GM19043 (cell line): ENCODE measurements around the gene RNF207.
"Not testable (repeated sequence)": the region's sequence is repeated elsewhere in the genome, so short reads cannot be mapped to it uniquely, and the experiment has no call there.

Experiments used
- ATAC-seq: cut with Tn5 transposase; IDR thresholded peaks from one replicate; pipeline ENCODE4 v1.9.1; 2021; ENCODE audit warnings: low read depth; ENCODE audit not compliant: unreplicated experiment

Gene RNF207

GRCh38 chr1:6199298-6200187, 6.4 kb upstream of the RNF207 start, which contains the start of gene RPL22:
TSS of gene RPL22 (minus strand) at chr1:6199595. CDS start at chr1:6199573, 22 bp downstream.
- peak; percentile 92 for ATAC-seq

GRCh38 chr1:6200188-6200809, 5.6 kb upstream of the RNF207 start:
- no peak for ATAC-seq

- ATAC-seq = no peak
Observed at GRCh38 chr1:6202256-6202655, 3.7 kb upstream of the RNF207 start.

GRCh38 chr1:6206520-6206855, 569 bp downstream of the RNF207 start:
- ATAC-seq = no peak

GRCh38 chr1:6207075-6207885, 1.4 kb downstream of the RNF207 start:
- no peak for ATAC-seq

GRCh38 chr1:6207921-6208320, 2.0 kb downstream of the RNF207 start:
- no peak for ATAC-seq

GRCh38 chr1:6208723-6209660, 3.1 kb downstream of the RNF207 start:
- no peak for ATAC-seq

GRCh38 chr1:6209661-6210580, 4.0 kb downstream of the RNF207 start:
- ATAC-seq = no peak

GRCh38 chr1:6210591-6211355, 4.9 kb downstream of the RNF207 start:
- ATAC-seq = no peak

- ATAC-seq = no peak
Observed at GRCh38 chr1:6211731-6212130, 5.8 kb downstream of the RNF207 start.

- ATAC-seq = no peak
Observed at GRCh38 chr1:6212193-6212959, 6.5 kb downstream of the RNF207 start.

- ATAC-seq = no peak
Observed at GRCh38 chr1:6218375-6219164, 12.7 kb downstream of the RNF207 start.

GRCh38 chr1:6219641-6220040, 13.7 kb downstream of the RNF207 start:
- not testable (repeated sequence) for ATAC-seq

GRCh38 chr1:6220236-6220635, 14.3 kb downstream of the RNF207 start:
- ATAC-seq = no peak

GRCh38 chr1:6221210-6221784, 15.4 kb downstream of the RNF207 start:
- no peak for ATAC-seq

GRCh38 chr1:6222636-6223035, 16.7 kb downstream of the RNF207 start:
- no peak for ATAC-seq
